ENCODE measurements around the gene MACC1. TPM values are rescaled to one million over a fixed set of nuclear protein-coding genes. Genes with fewer than 3 reads are reported as not detected.

MACC1 gene
- total and polyA plus RNA-seq, 2 donors (not counting 3 experiments of a cell fraction or from before 2014, with no cell fraction given): not detected

DNA sequence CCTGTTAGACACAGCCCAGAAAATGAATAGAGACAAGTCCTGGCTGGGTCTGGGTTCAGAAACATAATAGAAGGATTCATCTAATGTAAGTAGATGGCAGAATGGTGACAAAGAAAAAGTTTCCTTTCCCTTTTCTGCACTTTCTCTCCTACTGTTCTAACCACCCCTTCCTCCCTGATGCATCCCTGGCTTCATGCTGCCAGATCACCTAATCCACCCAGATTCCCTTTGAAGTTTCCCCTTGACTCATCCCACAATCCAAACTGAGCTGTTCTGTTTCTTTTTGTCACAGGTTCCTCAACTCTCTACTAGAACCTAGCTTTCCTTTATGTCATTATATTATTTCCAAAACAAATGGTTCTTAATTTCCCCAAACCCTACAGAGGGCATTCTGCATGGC, 1.1 kb upstream of the MACC1 start:
- FAIRE-seq: no peak
- no TSS peak for BruUV-seq (replicated peaks)
- no peak for DNase-seq (ENCODE audit: low read depth, low spot score)
- H3K4me1 ChIP-seq (ENCODE audit: control insufficient read depth, extremely low read depth, insufficient read depth, low read length): peaks cover 21% of the 10 kb centered on the region
- dilution Hi-C loops (cut with MboI; ENCODE audit: extremely low pct_ligation_motif_present, low sequenced_read_pairs) (loop anchor here (25.0 kb wide), 1 partner anchor 94 kb away; no protein-coding TSS in a partner anchor), intact Hi-C loops (cut with micrococcal nuclease) (loop anchor here (10.0 kb wide), 1 partner anchor 297 kb away; no protein-coding TSS in a partner anchor)
- H3K9me1 ChIP-seq (replicated peaks; ENCODE audit: control insufficient read depth, extremely low read depth, insufficient read depth, low read length): no peaks in the 10 kb centered on the region
- H2AFZ ChIP-seq (ENCODE audit: low read depth, low read length): no peak overlapping the region
- no peak overlapping the region for H3K9ac ChIP-seq (replicated peaks; ENCODE audit: extremely low read depth, insufficient read depth, low read length)
- H3K4me2 ChIP-seq (ENCODE audit: insufficient read depth, low read length): no peak overlapping the region
- no peaks in the 10 kb centered on the region for H3K79me2 ChIP-seq (ENCODE audit: control insufficient read depth, insufficient read depth, low read length)
- ChIA-PET CTCF (interaction anchor here (0.7 to 0.9 kb wide), 2 partner anchors 13 to 16 kb away, joined by 3 read pairs; no protein-coding TSS in a partner anchor), POLR2A (no interaction called here)
- H3K27me3 ChIP-seq (ENCODE audit: control insufficient read depth in 2 of 2, insufficient read depth in 2 of 2, low read length in 2 of 2): no peaks in the 10 kb centered on the region
- H3K36me3 ChIP-seq (ENCODE audit: control insufficient read depth in 2 of 2, extremely low read depth in 1 of 2, insufficient read depth in 2 of 2, low read length in 2 of 2): no peaks in the 10 kb centered on the region
- no peaks in the 10 kb centered on the region for H3K9me3 ChIP-seq (replicated peaks; ENCODE audit: control insufficient read depth, insufficient read depth, low read length)
- H3K4me3 ChIP-seq (replicated peaks in 1 of 3; ENCODE audit: insufficient read depth in 1 of 3, low read depth in 1 of 3, low read length in 3 of 3): no peak overlapping the region
- no peaks in the 10 kb centered on the region for H4K20me1 ChIP-seq (replicated peaks; ENCODE audit: control insufficient read depth, extremely low read depth, insufficient read depth, low read length)
- TF ChIP-seq JUN (IDR thresholded peaks at IDR 0.05; ENCODE audit: borderline replicate concordance, insufficient read depth, insufficient read length, low read depth): no peak
- TF ChIP-seq MYC (IDR thresholded peaks at IDR 0.05; ENCODE audit: low read depth, low read length): no peak
- no peak for TF ChIP-seq GATA2 (IDR thresholded peaks at IDR 0.05; ENCODE audit: insufficient read depth, insufficient read length, low read depth, low read length)
- TF ChIP-seq, protein P1, sequence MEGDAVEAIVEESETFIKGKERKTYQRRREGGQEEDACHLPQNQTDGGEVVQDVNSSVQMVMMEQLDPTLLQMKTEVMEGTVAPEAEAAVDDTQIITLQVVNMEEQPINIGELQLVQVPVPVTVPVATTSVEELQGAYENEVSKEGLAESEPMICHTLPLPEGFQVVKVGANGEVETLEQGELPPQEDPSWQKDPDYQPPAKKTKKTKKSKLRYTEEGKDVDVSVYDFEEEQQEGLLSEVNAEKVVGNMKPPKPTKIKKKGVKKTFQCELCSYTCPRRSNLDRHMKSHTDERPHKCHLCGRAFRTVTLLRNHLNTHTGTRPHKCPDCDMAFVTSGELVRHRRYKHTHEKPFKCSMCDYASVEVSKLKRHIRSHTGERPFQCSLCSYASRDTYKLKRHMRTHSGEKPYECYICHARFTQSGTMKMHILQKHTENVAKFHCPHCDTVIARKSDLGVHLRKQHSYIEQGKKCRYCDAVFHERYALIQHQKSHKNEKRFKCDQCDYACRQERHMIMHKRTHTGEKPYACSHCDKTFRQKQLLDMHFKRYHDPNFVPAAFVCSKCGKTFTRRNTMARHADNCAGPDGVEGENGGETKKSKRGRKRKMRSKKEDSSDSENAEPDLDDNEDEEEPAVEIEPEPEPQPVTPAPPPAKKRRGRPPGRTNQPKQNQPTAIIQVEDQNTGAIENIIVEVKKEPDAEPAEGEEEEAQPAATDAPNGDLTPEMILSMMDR (IDR thresholded peaks at IDR 0.05; ENCODE audit: extremely low read depth in 1 of 2, insufficient read depth in 1 of 2, low read depth in 1 of 2, low read length in 2 of 2): no peak
- no peak for TF ChIP-seq POLR2AphosphoS5 (IDR thresholded peaks at IDR 0.05; ENCODE audit: insufficient read depth, low read depth, low read length)
- TF ChIP-seq, protein P2, sequence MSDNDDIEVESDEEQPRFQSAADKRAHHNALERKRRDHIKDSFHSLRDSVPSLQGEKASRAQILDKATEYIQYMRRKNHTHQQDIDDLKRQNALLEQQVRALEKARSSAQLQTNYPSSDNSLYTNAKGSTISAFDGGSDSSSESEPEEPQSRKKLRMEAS (IDR thresholded peaks at IDR 0.05; ENCODE audit: insufficient read depth, insufficient read length): no peak
- no peak for TF ChIP-seq FOS (IDR thresholded peaks at IDR 0.05; ENCODE audit: borderline replicate concordance, insufficient read depth, low read length)
- no peak for TF ChIP-seq EZH2 (IDR thresholded peaks at IDR 0.05; ENCODE audit: borderline replicate concordance, low read depth, low read length, severe bottlenecking)
- no peak for TF ChIP-seq POLR2A (IDR thresholded peaks at IDR 0.05; ENCODE audit: low read depth, low read length)
- no peak overlapping the region for H3K27ac ChIP-seq (ENCODE audit: insufficient read depth, low read depth, low read length)
